HG02970 (cell line): ENCODE results near the gene TMEM91.
"Not testable (repeated sequence)": the region's sequence is repeated elsewhere in the genome, so short reads cannot be mapped to it uniquely, and the experiment has no call there.

ENCODE experiments used
- ATAC-seq: cut with Tn5 transposase; IDR thresholded peaks from one replicate; pipeline ENCODE4 v1.9.1; 2021; ENCODE audit warnings: mild to moderate bottlenecking, moderate library complexity, moderate number of reproducible peaks; ENCODE audit not compliant: unreplicated experiment, low FRiP score

The TMEM91 gene

DNA sequence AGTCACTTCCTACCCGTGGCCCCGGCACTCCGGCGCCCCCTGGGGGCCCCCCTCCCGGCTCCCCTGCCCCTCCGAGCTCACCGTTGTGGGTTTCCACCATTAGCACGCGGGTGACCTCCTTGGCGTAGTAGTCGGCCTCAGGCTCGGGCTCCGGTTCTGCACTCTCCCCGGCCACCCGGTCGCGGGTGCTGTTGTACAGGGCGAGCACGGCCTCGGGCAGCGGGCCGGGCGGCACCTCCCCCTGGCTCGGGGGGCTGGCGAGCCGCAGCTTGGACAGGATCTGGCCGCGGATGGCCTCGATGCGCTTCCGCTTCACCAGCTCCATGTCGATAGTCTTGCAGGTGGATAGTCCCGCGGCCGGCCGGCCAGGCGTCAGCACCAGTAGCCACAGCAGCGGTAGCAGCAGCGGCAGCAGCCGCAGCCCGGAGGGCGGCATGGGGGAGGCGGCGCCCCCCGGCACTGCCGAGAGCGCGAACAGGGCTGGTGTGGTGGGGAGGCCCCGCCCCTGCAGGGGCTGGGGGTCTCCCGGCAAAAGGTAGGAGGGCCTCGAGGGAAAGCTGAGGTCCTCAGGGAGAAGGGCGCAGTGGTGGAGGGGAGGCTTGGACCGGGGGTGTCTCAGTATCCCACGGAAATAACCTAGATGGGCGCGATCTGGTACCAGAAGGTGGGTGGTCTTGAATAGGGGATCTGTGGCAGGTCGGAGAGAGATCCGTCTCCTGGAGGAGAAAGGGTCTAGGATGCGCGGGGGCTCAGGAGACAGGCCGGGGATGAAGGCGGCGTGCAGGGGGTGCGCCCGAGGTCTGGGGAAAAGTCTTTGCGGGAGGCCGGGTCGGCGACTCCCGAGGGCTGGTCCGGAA is 23.5 kb upstream of the TMEM91 start:
- no peak for ATAC-seq

- peak; percentile 42 for ATAC-seq
These were observed 22.6 kb upstream of the TMEM91 start, which contains the start of gene TGFB1 for GRCh38 chr19:41353466-41354342. TGFB1 (minus strand) TSS chr19:41353922; CDS start chr19:41353044, 878 bp downstream.

DNA sequence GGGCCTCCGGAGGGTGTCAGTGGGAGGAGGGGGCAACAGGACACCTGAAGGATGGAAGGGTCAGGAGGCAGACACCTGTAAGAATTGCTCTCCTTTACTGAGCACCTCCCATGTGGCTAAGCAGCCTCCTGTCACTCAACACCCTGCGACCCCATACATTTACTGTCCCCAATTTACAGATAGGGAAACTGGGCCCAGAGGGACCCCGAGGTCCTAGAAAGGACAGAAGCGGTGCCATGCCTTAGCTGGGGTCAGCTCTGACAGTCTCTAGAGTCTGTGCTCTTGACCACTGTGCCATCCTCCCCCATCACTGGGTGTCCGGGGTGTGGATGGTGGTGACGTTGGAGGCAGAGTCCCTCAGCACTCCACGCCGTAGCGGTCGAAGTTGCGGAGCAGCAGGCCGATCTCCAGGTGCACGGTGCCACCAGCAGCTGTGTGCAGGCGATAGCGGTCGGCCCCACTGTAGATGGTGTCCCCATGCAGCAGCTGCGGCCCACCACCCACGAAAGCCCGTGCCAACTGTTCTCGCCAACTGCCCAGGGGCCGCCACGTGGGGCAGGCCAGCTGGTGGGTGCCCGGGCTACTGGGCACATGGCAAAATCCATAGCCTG is 21.9 kb upstream of the TMEM91 start:
- ATAC-seq: no peak

DNA sequence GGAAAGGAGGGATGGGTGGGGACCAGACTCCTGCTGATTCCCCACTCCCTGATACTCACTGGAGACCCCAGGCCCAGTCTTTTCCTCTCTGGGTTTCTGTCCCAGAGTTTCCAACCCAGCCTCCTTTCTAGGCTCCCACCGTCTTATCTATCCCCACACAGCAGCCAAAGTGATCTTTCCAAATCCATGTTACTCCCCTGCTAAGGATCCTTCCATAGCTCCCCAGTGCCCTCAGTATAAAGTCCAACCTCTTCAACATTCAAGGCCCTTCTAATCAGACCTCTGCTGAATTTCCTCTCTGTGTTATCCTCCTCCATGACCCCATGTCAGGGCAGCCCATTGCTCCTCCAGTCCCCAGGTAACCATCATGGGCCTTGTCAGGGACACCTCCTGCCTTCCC is 21.3 kb upstream of the TMEM91 start:
- no peak for ATAC-seq

DNA sequence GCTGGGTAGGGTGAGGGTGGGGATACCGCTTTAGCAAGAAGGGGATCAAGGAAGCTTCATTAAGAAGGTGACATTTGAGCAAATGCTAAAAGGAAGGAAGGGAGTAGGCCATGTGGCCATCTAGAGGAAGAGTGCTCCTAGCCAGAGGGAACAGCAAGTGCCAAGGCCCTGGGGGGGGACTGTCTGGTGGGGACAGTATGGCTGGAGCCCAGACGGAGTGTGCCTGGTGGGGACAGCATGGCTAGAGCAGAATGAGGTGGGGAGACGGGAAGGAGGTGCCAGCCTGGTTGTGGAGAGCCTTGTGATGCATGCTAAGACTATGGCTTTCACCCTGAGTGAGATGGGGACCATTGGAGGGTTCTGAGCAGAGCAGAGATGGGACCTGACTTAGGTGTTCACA is 20.5 kb upstream of the TMEM91 start:
- no peak for ATAC-seq

DNA sequence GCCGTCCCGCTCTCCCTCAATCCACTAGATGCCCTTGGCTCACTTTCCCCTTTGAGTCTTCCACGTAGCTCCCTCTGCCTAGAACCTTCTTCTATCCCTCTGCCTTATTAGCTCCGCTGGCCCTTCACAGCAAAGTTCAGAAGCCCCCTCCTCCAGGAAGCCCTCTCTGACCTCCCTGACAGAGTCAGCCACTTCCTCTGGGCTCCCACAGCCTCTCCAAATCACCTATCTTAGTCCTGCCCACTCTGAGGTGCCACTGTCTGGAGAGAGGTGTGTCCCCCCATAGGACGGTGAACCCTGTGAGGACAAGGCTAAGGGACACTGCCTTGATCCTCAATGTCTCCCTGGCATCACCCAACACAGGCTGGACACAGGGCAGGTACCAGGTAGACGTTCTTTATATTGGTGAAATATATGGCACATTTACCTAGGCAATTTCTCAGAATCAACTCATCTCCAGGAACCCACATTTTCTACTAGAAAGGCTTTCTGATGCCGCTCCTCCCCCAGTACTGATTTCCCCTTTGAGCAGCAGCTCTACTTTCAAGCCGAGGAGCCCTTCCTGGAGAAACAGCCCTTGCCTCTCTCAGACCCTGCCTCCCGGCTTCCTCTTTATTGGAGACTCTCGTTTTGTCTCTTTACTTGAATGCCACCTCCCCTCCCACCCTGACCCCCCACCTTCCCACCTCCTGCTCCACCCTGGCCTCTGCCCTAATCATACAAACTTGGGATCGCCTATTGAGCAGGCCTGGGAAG is 19.2 kb upstream of the TMEM91 start:
- no peak for ATAC-seq

GRCh38 chr19:41357746-41358145 is 18.6 kb upstream of the TMEM91 start:
- no peak for ATAC-seq

DNA sequence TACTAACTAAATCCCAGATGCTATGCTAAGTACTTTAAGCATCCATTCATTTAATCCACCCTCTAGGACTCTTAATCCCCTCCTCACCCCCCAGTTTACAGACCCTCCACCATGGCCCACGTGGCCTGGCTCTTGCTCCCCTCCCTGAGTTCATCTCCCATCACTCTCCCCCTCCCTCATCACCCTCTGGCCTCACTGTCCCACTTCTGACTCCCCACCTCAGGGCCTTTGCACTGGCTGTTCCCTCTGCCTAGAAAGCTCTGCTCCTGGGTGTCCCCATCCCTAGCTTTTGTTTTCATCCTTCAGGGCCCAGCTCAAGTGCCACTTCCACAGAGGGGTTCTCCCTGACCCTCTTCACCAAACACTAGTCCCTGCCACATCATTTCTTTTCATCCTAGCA is 16.6 kb upstream of the TMEM91 start:
- no peak for ATAC-seq

DNA sequence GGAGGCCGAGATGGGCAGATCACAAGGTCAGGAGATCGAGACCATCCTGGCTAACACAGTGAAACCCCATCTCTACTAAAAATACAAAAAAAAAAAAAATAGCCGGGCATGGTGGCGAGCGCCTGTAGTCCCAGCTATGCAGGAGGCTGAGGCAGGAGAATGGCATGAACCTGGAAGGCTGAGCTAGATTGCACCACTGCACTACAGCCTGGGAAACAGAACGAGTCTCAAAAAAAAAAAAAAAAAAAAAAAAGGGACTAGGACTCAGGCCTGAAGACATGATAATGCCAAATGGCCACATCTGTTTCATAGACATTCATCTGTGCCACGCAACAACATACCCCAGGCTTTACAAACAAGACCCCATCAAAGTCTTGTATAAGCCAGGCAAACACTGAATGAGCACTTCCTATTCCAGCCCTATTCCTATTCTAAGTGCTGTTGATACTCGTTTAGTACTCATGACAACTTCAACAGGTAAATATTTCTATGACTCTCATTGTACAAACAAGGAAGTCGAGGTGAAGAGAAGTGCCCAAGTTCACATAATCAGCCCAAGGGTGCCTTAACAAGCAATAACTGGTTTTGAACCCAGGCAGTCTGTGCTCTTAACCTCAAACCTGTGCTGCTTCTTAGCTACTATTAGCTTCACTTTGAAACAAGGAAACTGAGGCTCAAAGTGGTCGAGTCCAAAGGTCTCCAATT is 14.0 kb upstream of the TMEM91 start:
- no peak for ATAC-seq

GRCh38 chr19:41363371-41363752 is 13.0 kb upstream of the TMEM91 start:
- no peak for ATAC-seq

- peak; percentile 82 for ATAC-seq
These were observed 12.4 kb upstream of the TMEM91 start, which contains the start of gene B9D2 for GRCh38 chr19:41363753-41364523. B9D2 (minus strand) TSS chr19:41364149; CDS start chr19:41363519, 630 bp downstream.

DNA sequence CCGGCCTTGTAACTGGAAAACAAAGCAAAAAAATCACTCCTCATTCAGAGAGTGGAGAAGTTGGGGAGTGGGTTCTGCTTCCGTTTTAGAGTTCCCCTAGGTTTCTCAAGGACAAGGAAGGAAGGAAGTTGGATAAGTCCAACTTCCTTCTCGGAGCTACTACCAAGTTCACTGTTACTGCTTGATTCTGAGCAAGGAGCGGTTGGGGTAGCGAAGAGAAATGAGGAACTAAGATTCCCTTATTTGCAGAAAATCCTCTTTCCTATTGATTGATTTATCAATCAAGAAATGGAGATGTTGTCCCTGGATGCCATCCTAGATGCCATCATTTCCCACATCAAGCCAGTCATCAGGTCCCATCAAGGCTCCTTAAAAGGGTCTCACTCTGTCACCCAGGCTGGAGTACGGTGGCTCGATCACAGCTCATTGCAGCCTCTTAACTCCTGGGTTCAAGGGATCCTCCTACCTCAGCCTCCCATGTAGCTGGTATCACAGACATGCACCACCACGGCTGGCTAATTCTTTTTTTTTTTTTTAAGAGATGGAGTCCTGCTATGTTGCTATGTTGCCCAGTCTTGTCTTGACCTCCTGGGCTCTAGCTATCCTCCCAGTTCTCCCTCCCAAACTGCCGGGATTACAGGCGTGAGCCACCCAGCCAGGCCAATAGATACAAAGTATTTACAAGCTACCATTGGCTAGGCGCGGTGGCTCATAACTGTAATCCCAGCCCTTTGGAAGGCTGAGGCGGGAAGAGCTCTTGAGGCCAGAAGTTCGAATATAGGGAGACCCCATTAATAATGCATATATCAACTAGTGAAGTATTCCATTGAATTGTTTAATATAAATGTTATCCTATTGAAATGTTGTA is 11.6 kb upstream of the TMEM91 start:
- ATAC-seq: no peak

DNA sequence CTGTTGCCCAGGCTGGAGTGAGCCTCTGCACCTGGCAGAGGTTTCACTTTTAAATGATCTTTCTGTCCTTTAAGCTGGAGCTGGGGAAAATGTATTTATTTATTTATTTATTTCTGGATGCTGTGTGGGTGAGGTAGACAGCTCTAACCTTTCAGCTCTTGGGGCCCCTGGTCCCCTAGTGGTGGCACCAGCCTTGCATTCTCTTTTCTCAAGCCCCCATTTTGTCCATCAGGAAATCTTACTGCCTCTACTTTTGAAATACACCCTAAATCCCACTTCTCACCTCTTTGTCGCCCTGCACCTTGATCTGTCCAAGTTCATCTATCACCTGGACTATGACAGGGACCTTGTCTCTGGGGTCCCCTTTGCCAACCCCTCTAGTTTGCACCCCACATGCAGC is 10.2 kb upstream of the TMEM91 start:
- ATAC-seq: no peak

- no peak for ATAC-seq
These were observed 8.5 kb upstream of the TMEM91 start for GRCh38 chr19:41367848-41368301.

GRCh38 chr19:41369769-41370168 is 6.6 kb upstream of the TMEM91 start:
- ATAC-seq: no peak

- not testable (repeated sequence) for ATAC-seq
These were observed 5.2 kb upstream of the TMEM91 start for GRCh38 chr19:41371119-41371518.

DNA sequence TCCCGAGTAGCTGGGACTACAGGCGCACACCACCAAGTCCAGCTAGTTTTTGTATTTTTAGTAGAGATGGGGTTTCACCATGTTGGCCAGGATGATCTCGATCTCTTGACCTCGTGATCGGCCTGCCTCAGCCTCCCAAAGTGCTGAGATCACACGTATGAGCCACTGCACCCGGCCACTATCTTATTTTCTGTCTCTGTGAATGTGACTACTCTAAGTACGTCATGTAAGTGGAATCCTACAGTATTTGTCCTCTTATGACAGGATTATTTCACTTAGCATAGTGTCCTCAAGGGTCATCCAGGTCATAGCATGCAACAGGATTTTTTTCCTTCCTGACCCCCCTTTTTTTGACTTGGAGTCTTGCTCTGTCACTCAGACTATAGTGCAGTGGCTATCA is 4.8 kb upstream of the TMEM91 start:
- no peak for ATAC-seq

DNA sequence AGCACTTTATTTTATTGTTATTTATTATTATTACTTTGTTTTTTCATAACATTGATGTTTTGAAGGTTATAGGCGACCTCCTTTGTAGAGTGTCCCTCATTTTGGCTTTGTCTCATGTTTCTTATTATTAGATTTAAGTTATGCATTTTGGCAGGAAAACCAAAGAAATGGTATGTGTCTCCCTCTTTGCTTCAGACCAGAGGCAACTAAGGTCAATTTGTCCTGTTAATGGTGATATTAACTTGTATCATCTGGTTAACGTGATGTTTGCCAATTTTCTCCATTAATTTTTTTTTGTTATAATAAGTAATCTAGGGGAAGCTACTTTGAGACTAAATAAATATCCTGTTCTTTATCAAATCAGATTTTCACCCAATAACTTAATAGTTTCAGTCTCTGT is 3.8 kb upstream of the TMEM91 start:
- no peak for ATAC-seq
